ENCODE data around the gene CYB5B. TPM values are rescaled to one million over a fixed set of nuclear protein-coding genes. Genes with fewer than 3 reads are reported as not detected.
A peak's percentile ranks its signal among the peaks of the same experiment; 100 is the strongest.
"Not testable (repeated sequence)": the region's sequence is repeated elsewhere in the genome, so short reads cannot be mapped to it uniquely, and the experiment has no call there.

The CYB5B gene
- total and polyA plus RNA-seq, 9 donors, result 55.5 to 74.5 (median 66.7) TPM

- 70% methylated on average over 9 of the region's 11 CpGs for WGBS (ENCODE audit: insufficient coverage)
- H3K4me3 ChIP-seq (ENCODE audit: low read length), result no peak overlapping the region
- no peaks in the 10 kb centered on the region for H3K9me3 ChIP-seq (replicated peaks; ENCODE audit: control insufficient read depth, low read depth, low read length)
- DNase-seq, result no peak
- H3K4me1 ChIP-seq (ENCODE audit: control insufficient read depth, insufficient read depth, low read length), result peaks cover 6% of the 10 kb centered on the region
- H3K36me3 ChIP-seq (ENCODE audit: control insufficient read depth, insufficient read depth, low read length), result peaks cover 3% of the 10 kb centered on the region
- no peak overlapping the region for H3K27ac ChIP-seq (ENCODE audit: low read length)
- no peaks in the 10 kb centered on the region for H3K27me3 ChIP-seq (ENCODE audit: control insufficient read depth, insufficient read depth, low read length)
Observed at GRCh38 chr16:69423189-69423588, 1.2 kb upstream of the CYB5B start.

- DNase-seq, result no peak
- peak overlapping the region; percentile 82 for H3K27ac ChIP-seq (ENCODE audit: low read length)
- peaks cover 6% of the 10 kb centered on the region for H3K4me1 ChIP-seq (ENCODE audit: control insufficient read depth, insufficient read depth, low read length)
- peak overlapping the region; percentile 57 for H3K4me3 ChIP-seq (ENCODE audit: low read length)
- H3K36me3 ChIP-seq (ENCODE audit: control insufficient read depth, insufficient read depth, low read length), result peaks cover 12% of the 10 kb centered on the region
- H3K9me3 ChIP-seq (replicated peaks; ENCODE audit: control insufficient read depth, low read depth, low read length), result no peaks in the 10 kb centered on the region
- no peaks in the 10 kb centered on the region for H3K27me3 ChIP-seq (ENCODE audit: control insufficient read depth, insufficient read depth, low read length)
- WGBS (ENCODE audit: insufficient coverage), result 0% methylated on average over 3 of the region's 11 CpGs
Observed at GRCh38 chr16:69424935-69425784, 741 bp downstream of the CYB5B start.

- Histone ChIP-seq H3K9me3 (replicated peaks; ENCODE audit: control insufficient read depth, low read depth, low read length) (no peaks in the 10 kb centered on the region), H3K4me3 (ENCODE audit: low read length) (no peak overlapping the region), H3K36me3 (ENCODE audit: control insufficient read depth, insufficient read depth, low read length) (peaks cover 26% of the 10 kb centered on the region), H3K27ac (ENCODE audit: low read length) (no peak overlapping the region), H3K4me1 (ENCODE audit: control insufficient read depth, insufficient read depth, low read length) (peaks cover 4% of the 10 kb centered on the region), H3K27me3 (ENCODE audit: control insufficient read depth, insufficient read depth, low read length) (no peaks in the 10 kb centered on the region)
- WGBS (ENCODE audit: insufficient coverage), result 97% methylated on average over 2 of the region's 2 CpGs
- no peak for DNase-seq
Observed at GRCh38 chr16:69428652-69429051, 4.2 kb downstream of the CYB5B start.

- not testable (repeated sequence) for H3K4me3 ChIP-seq (ENCODE audit: low read length); DNase-seq; H3K4me1 ChIP-seq (ENCODE audit: control insufficient read depth, insufficient read depth, low read length); H3K27ac ChIP-seq (ENCODE audit: low read length); H3K9me3 ChIP-seq (replicated peaks; ENCODE audit: control insufficient read depth, low read depth, low read length); H3K27me3 ChIP-seq (ENCODE audit: control insufficient read depth, insufficient read depth, low read length)
- peaks cover 26% of the 10 kb centered on the region for H3K36me3 ChIP-seq (ENCODE audit: control insufficient read depth, insufficient read depth, low read length)
- 96% methylated on average over 6 of the region's 7 CpGs for WGBS (ENCODE audit: insufficient coverage)
Observed at GRCh38 chr16:69429058-69429640, 4.7 kb downstream of the CYB5B start.

- no CpG with 5 or more reads among the region's 2 CpGs for WGBS (ENCODE audit: insufficient coverage)
- H3K27me3 ChIP-seq (ENCODE audit: control insufficient read depth, insufficient read depth, low read length), result no peaks in the 10 kb centered on the region
- no peak overlapping the region for H3K27ac ChIP-seq (ENCODE audit: low read length)
- H3K36me3 ChIP-seq (ENCODE audit: control insufficient read depth, insufficient read depth, low read length), result peaks cover 26% of the 10 kb centered on the region
- no peaks in the 10 kb centered on the region for H3K4me1 ChIP-seq (ENCODE audit: control insufficient read depth, insufficient read depth, low read length)
- no peaks in the 10 kb centered on the region for H3K9me3 ChIP-seq (replicated peaks; ENCODE audit: control insufficient read depth, low read depth, low read length)
- H3K4me3 ChIP-seq (ENCODE audit: low read length), result no peak overlapping the region
- DNase-seq, result no peak
Observed at GRCh38 chr16:69431948-69432468, 7.6 kb downstream of the CYB5B start.

- H3K27ac ChIP-seq (ENCODE audit: low read length), result no peak overlapping the region
- no peak overlapping the region for H3K4me3 ChIP-seq (ENCODE audit: low read length)
- no peaks in the 10 kb centered on the region for H3K9me3 ChIP-seq (replicated peaks; ENCODE audit: control insufficient read depth, low read depth, low read length)
- no peaks in the 10 kb centered on the region for H3K27me3 ChIP-seq (ENCODE audit: control insufficient read depth, insufficient read depth, low read length)
- DNase-seq, result no peak
- no CpG with 5 or more reads among the region's 1 CpG for WGBS (ENCODE audit: insufficient coverage)
- peaks cover 18% of the 10 kb centered on the region for H3K36me3 ChIP-seq (ENCODE audit: control insufficient read depth, insufficient read depth, low read length)
- H3K4me1 ChIP-seq (ENCODE audit: control insufficient read depth, insufficient read depth, low read length), result no peaks in the 10 kb centered on the region
Observed at GRCh38 chr16:69434066-69434465, 9.6 kb downstream of the CYB5B start.

- Histone ChIP-seq H3K4me1 (ENCODE audit: control insufficient read depth, insufficient read depth, low read length) (no peaks in the 10 kb centered on the region), H3K4me3 (ENCODE audit: low read length) (no peak overlapping the region), H3K36me3 (ENCODE audit: control insufficient read depth, insufficient read depth, low read length) (peaks cover 8% of the 10 kb centered on the region), H3K9me3 (replicated peaks; ENCODE audit: control insufficient read depth, low read depth, low read length) (no peaks in the 10 kb centered on the region), H3K27ac (ENCODE audit: low read length) (no peak overlapping the region), H3K27me3 (ENCODE audit: control insufficient read depth, insufficient read depth, low read length) (no peaks in the 10 kb centered on the region)
- WGBS (ENCODE audit: insufficient coverage), result no CpG with 5 or more reads among the region's 7 CpGs
- DNase-seq, result no peak
Observed at GRCh38 chr16:69435977-69436820, 11.8 kb downstream of the CYB5B start.

GRCh38 chr16:69436896-69437295 lies 12.5 kb downstream of the CYB5B start:
- no peak for DNase-seq
- Histone ChIP-seq H3K27ac (ENCODE audit: low read length) (no peak overlapping the region), H3K36me3 (ENCODE audit: control insufficient read depth, insufficient read depth, low read length) (peaks cover 4% of the 10 kb centered on the region), H3K4me3 (ENCODE audit: low read length) (no peak overlapping the region), H3K27me3 (ENCODE audit: control insufficient read depth, insufficient read depth, low read length) (no peaks in the 10 kb centered on the region), H3K4me1 (ENCODE audit: control insufficient read depth, insufficient read depth, low read length) (no peaks in the 10 kb centered on the region), H3K9me3 (replicated peaks; ENCODE audit: control insufficient read depth, low read depth, low read length) (no peaks in the 10 kb centered on the region)
- WGBS (ENCODE audit: insufficient coverage), result no CpG with 5 or more reads among the region's 2 CpGs

- H3K9me3 ChIP-seq (replicated peaks; ENCODE audit: control insufficient read depth, low read depth, low read length), result no peaks in the 10 kb centered on the region
Observed at GRCh38 chr16:69438465-69438864, 14.0 kb downstream of the CYB5B start.

GRCh38 chr16:69440250-69440649 lies 15.8 kb downstream of the CYB5B start:
- DNase-seq, result peak; percentile 52
- Histone ChIP-seq H3K36me3 (ENCODE audit: control insufficient read depth, insufficient read depth, low read length) (peaks cover 3% of the 10 kb centered on the region), H3K4me1 (ENCODE audit: control insufficient read depth, insufficient read depth, low read length) (peaks cover 4% of the 10 kb centered on the region), H3K4me3 (ENCODE audit: low read length) (no peak overlapping the region), H3K27ac (ENCODE audit: low read length) (no peak overlapping the region), H3K9me3 (replicated peaks; ENCODE audit: control insufficient read depth, low read depth, low read length) (no peaks in the 10 kb centered on the region), H3K27me3 (ENCODE audit: control insufficient read depth, insufficient read depth, low read length) (no peaks in the 10 kb centered on the region)
- no CpG with 5 or more reads among the region's 1 CpG for WGBS (ENCODE audit: insufficient coverage)

More at GRCh38 chr16:69438465-69438864, 14.0 kb downstream of the CYB5B start:
- H3K27me3 ChIP-seq (ENCODE audit: control insufficient read depth, insufficient read depth, low read length), result no peaks in the 10 kb centered on the region
- DNase-seq, result no peak
- no peak overlapping the region for H3K4me3 ChIP-seq (ENCODE audit: low read length)
- H3K4me1 ChIP-seq (ENCODE audit: control insufficient read depth, insufficient read depth, low read length), result no peaks in the 10 kb centered on the region
- H3K36me3 ChIP-seq (ENCODE audit: control insufficient read depth, insufficient read depth, low read length), result peaks cover 3% of the 10 kb centered on the region
- H3K27ac ChIP-seq (ENCODE audit: low read length), result no peak overlapping the region
- WGBS (ENCODE audit: insufficient coverage), result no CpG with 5 or more reads among the region's 3 CpGs
